DMS114 treated with DMSO at 0.1 percent for 48 hours (cell line): ENCODE data around the gene SLC11A2.
"Not testable (repeated sequence)": the region's sequence is repeated elsewhere in the genome, so short reads cannot be mapped to it uniquely, and the experiment has no call there.

Source experiments
- DNase-seq: peaks from one replicate; lab custom pipeline; 2025; ENCODE audit not compliant: unreplicated experiment; lab: John Stamatoyannopoulos, UW

Gene SLC11A2

DNA sequence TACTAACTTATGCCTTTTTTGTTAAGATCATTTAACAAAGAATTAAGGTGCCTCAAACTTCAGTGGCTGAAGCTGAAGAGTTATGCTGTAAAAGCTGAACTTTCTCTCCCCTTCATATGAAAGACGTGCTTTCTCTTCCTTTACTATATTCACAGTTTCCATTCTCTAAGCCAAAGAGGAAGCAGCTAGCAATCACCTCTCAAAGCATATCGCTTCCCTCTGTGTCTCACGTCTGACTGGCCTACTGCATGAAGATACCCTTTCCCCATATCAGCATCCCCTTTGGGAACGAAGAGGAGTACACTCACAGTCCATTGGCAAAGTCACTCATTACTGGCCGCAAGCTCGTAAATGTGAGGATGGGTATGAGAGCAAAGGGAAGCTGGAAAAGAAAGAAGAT is 34.9 kb downstream of the SLC11A2 start:
- DNase-seq, result no peak

DNA sequence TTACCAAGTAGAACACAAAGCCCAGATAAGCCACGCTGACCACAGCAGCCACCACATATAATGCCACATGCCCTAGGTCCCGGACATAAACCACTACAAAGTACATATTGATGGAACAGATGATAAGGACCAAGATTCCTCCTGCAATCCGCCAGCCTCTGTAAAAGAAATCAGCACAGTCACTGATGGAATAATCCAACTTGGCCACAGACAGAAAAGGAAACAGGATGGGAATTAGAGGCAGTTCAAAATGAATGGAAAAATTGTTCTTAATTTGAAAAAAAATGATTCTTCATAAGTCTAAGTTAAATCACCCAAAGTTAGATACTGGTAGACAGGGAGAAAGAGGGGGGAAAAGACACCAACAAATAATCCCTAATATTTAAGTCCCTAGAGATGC is 35.4 kb downstream of the SLC11A2 start:
- DNase-seq, result no peak

DNA sequence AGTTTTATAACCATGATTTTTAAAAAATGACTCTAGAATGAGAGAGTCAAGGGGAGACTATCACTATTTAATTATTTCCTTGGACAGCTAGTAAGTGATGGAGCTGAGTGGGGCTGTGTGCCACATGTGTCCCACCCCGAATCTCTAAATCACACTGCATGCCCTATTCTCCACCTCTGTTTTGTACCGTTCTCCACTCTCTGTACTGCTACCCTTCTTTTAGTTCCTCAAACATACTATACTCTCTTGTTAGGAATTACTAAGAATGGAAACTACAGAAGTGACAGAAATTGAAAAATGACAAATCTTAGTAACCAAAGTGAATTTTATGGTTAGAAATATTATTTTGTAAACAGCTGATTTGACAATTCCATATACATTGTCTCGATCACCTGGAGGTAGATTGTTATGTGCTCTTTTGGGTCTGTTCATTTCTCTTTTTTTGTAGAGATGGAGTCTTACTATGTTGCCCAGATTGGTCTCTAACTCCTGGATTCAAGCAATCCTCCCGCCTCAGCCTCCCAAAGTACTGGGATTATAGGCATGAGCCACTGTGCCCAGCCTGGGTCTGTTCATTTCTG is 35.9 kb downstream of the SLC11A2 start:
- DNase-seq, result no peak

DNA sequence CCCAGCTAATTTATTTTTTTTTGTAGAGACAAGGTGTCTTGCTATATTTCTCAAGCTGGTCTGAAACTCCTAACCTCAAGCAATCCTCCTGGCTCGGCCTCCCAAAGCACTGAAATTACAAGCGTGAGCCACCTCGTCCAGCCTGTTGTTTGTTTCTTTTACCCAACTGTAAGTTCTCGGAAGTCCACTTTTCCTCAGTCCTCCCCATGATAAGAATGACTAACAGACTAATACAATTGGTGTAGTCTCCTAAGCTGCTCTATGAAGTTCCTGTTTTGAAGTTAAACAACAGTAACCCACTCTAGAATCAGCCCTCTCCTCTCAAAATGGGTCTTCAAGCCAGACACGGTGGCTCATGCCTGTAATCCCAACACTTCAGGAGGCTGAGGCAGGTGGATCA is 37.3 kb downstream of the SLC11A2 start:
- no peak for DNase-seq

DNA sequence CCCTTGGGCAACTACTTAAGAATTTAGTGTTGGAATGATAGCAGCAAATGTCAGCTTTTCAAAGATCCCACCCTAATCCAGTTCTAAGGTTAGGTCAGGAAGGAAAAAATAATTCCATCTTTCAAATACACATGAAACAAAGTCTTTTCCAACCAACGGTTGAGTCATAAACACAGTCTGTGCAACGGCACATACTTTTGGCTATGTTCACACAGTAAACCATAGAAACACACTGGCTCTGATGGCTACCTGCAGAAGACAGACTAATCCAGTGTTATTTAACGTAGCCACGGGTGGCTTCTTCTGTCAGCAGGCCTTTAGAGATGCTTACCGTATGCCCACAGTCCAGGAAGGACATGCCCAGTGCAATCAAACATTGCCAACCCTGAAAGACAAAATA is 38.1 kb downstream of the SLC11A2 start:
- DNase-seq, result no peak

DNA sequence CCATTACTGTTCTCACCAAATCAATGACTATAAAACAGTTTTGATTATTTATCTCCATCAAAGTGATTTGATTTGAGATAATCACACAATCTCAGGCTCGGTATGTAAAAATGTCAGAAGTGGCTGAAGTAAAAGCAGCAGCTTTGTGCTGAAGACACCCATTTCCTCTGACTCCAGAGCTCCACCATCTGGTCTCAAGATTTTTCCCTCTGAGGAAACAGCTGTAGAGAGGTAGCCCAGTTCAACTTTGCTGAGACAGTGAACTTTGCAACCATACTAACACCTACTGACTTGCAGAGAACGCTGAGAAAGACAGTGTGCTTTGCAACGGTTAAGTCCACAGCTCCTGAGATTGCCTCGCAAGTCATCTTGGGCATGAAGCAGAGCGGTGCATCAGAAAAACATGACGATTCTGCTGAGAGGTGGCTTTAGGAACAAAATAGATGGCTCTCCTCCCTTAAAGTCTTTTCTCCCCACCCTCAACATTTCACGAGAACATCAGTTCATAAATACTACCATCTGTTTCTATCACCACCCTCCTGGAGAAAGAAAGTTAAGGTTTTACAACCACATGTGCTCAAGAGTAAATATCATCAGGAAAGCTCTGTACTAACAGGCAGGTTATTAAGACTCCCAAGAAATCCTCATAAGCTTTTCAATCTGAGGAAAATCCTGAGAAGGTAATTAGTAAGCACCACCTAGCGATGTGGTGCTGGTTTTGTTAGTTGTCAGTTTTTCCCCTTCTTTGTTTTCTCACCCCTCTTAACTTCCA is 39.0 kb downstream of the SLC11A2 start:
- DNase-seq, result peak; percentile 19

DNA sequence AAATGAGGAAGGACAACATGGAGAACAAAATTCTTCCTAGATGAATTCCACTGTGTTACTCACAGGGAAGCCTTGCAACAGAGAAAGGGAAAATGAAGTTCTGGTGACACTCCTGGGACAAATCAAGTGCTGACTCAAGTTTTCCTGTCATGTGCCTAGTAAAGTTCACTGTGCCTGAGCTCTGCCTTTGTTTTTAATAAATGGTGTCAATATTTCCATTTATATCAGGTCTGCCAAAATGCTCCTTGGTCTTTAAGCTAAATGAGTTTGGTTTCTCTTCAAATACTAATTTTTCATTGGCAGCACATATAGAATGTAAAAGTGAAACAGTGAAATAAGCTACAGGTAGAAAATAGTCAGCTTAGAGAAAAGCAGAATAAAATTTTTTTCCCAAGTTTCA is 40.9 kb downstream of the SLC11A2 start:
- no peak for DNase-seq

DNA sequence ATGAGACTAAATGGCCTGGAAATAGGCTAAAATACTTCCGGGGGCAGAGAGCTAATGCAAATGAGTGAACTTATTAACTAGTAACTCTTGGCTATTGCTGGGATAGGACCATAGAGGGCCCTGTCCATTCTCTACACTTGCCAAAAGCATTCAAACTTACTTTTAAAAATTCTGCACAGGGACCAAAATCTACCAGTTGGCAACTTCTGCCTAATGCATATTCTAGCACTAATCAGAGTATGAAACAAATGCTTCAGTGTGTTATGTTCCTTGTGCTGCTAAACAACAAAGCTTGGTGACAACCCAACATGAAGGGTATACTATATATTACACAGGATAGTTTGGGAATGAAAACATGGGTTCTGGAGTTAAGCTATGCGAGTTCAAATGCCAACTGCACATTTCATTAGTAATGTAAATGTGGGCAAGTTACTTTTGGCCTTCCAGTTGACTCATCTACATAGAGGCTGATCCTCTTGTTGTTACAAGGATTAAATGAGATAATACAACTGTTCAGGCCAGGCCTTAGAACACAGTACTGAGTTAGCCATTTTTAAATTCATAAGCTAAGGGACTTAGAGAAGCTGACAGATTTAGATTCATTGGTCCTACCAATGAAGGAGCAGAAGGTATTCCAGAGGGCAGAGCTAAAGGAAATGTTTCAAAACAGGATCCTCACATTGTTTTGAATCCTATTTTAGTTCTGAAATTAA is 41.4 kb downstream of the SLC11A2 start:
- DNase-seq, result no peak

DNA sequence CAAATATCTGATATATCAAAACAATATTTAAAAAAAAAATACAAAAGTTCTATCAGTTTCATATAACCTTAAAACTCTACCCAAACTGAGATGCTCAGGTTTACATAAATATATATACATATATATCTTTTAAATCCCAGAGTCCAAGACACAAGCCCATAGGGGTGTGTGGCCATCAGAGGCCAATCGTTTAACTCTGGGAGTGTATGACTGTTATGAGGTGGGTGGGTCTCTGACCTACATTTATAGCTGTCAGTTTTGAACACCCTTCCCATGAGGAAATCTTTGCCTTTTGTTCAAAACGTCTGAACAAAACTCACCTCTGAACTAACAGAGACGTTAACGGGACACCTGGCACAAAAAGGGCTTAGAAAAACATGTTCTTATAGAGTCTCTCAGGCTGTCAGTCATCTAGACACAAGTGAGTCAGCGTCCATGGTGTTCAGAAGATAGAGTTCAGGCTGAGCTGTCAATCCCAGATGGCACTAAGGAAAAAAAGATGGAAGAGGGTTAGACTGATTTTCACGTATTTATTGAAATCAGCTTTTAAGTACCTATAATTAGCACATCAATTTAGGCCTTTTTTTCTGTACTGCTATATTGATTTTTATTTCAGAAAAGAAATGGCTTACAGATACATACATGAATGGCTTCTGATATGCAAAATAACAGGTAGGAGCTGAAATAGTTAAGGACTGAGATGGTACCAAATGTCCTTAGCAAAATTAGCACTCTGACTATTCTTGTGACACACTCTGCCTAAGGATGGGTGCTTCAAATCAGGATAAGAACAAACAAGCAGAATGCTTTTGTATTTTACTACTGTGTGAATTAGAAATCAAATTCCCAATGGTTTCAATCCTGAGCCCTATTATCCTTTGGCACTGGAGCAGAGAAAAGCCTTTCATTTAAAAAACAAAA is 44.6 kb downstream of the SLC11A2 start:
- DNase-seq, result no peak

DNA sequence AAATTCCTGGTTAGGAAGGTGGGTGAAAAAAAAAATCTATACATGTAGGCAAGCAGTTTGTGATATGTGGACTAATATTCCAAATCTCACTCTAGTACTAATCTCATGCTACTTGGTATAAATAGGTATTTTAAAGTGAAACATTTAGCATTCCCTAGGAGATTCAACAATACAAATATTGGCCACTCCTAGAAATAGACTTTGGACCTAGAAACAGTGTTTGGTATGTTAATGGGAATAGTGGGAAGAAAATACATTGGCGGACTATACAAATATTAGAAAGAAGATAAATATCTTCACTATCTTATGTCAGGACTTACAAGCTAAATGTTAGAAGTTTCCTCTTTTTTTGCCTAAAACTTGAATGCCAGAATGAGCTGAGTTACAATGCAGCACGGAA is 45.6 kb downstream of the SLC11A2 start:
- no peak for DNase-seq

DNA sequence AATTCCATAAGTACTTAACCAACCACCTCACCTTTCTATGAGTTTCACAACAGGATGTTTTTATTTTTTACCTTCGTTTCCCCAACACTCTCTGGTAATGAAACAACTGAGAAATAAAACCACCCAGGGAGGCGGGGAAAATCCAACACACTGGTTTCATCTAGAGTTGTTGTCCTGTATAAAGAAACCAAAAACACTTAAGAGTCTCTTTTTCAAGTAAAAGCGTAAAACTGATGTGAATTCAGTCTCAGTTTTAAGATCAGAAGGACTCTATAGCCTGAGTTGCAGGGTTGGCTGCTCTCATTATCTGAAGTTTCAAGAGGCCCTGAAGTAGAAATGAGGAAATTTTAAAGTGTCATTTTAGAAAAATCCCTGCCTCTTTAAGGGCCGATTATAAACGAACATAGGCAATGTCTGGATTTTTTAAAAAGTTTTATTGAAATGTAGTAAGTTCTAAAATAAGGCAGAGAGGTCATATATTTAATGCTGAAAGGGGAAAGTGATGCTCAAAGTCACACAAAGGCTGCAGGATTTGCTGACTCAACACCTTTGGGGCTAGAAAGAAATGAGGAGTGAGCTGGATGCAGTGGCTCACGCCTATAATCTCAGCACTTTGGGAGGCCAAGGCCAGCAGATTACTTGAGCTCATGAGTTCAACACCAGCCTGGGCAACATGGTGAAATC is 46.7 kb downstream of the SLC11A2 start:
- DNase-seq, result no peak

DNA sequence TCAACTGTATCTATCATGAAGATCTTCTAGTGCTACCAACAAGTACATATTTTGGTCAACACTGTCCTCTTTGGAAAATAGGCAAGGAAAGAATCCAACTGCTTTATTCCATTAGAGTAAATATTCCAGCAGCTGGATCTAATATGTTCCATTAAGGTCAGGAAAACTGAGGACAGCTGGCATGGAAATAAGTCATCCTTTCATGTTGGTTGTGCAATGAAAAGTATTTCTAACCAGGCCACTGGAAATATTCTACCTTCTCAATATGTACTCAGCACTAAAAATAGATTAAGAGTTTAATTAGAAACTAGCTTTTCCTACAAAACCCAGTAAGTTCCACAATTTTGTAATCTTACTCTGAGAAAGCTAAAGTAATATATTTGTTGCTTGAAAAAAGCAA is 54.2 kb downstream of the SLC11A2 start:
- no peak for DNase-seq

DNA sequence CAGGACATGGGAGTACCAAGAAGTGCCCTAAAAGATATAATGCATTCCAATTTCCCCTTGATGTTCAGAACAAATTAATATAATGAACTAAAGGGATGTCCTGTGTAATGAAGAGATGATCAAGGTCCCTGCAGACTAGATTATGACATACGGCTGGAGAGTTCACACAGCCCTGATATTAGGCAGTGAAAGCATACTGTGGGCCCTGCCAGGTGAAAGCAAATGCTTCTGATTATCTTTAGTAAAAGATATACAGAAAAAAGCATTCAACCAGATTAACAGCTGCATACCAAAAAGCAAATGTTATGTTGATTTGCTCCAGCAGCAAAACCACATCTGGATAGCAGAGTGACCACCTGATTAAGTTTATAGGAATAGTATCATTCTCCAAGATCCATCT is 61.8 kb downstream of the SLC11A2 start:
- DNase-seq, result no peak

DNA sequence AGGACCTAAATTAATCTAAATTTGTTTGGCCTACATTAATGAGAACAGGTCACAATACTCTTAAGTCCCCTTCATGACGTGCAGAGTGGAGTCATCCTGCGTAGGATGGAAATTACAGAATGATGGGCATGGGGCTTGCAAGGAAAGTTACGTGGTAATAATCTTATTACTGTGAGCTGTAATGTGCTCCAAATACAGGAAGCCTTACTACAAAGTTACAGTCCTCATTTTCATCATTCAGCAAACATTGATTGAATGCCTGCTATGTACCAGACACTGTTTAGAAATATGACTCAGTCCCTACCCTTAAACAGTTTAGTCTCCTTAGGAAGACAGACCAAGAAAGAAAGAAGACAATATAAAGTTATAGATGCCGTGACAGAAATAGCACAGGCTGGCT is 64.5 kb downstream of the SLC11A2 start:
- DNase-seq, result no peak

DNA sequence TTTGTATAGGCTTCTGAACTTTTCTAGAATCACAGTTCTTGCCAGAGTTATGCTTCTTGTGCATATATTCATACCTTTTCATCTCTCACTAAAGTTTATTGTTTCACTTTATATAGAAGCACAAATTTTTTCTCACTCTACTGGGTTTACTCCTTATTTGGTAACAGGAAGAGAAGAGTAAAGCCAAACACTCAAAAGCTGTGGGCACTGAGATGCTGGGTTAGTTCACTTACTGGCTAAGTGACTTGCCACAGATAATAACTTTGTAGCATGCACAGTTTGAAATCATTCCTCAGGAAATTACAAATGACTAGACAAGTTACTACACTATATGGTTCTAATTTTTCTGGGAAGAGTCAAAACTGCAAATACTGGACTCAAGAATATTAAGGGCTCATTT is 66.1 kb downstream of the SLC11A2 start:
- DNase-seq, result no peak

DNA sequence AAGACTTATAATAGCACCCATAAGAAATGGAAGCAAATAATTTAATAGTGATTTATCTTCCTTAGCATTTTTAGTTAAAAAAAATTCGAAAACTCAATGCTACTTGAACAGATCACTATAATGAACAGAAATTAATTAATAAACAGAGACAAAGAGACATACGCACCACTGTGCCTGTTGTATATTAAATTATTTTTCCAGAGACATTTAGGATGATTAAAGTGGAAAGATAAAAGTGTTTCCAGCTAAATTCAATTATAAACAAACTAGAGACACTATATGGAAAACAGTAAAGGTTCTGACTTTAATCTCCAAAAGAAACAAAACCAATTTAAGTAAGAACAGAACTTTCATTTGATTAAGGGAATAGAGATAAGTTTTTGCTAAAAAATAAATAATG is 70.5 kb downstream of the SLC11A2 start:
- DNase-seq, result no peak

DNA sequence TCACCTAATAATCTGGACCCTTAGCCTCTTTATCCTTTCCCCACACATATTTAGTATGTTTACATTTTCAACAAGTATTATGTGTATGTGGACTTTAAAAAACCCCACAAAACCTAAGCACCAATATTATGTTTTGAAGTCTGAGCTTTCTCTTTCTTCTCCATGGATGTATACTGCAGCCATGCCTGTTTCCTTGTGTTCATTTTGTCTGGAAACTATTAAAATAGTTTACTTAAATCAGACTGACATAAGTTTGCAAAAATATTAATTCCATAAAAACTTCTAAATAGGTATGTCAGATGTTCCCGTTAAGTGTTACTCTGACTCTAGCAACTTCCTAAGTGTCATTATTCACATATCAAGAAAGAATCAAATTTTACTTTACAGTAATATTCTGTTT is 70.9 kb downstream of the SLC11A2 start:
- no peak for DNase-seq

DNA sequence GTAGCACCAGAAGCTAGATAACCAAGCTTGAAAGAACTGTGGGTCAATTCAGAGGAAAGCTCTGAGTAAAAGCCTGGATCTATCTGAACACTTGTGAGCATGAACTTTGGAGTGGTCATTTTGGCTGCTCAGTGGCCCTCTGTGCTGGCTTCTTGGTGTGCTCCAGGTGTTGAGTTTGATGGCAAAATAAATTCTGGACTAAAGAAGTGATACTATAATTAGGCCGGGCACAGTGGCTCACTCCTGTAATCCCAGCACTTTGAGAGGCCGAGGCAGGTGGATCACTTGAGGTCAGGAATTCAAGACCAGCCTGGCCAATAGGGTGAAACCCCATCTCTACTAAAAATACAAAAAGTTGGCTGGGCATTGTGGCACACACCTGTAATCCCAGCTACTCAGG is 71.4 kb downstream of the SLC11A2 start:
- DNase-seq, result not testable (repeated sequence)

DNA sequence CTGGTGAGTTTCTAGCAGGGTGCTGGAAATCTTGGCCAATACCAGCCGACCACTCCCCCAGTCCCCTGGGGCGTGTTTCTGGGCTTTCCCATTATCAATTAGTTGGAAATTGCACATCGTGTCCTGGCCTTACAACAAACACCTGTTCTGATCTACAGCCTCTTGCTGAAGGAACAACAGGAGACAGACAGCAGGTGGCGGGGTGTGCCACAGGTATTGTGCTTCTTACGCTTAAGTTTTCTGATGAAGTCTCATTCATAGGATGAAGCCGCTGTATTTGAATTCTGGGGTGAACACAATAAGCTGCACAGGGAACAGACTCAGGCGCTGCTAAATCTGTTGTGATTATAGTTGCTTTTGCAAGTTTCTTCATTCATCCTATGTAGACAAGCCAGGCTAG is 73.1 kb downstream of the SLC11A2 start:
- DNase-seq, result no peak

DNA sequence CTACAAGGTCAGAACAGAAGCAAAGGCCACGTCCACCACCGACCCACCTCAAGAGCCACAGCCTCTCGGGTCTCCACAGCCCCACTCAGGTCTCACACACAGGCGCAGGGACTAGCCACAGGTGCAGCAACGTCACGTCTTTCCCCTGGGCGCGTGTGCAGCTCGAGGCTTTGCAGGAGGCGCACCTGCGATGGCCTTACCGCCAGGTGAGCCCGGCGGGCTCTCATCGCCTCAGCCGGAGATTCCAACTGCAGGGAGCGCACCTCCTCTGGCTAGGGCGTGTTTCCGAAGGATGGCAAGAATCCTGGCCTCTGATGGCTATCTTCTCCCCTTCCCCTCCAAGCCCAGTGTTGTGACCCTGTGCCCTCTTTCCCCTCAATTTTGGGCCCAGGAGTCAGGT is 73.7 kb downstream of the SLC11A2 start, which contains the start of gene HIGD1C:
HIGD1C (plus strand) TSS at position 35 of the 400 bp plus-strand sequence. CDS start 1,455 bp downstream, outside the sequence.
- DNase-seq, result no peak

DNA sequence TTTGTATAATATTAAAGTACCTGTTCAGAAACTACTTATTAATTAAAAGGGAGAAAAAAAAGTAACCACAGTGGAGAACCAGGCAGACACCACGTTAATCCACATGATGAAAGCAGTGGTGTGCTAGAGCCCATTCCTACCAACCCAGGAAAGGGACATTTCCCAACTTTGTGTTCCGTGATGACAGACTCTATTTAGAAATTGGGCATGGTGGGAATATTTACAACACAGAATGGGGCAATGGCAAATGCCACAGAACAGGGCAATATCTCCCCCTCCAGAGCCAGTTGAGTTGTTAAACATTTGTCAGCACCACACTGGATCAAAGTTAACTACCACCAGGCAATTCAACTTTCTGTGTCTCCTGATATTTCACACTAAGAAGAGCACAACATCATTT is 75.1 kb downstream of the SLC11A2 start:
- DNase-seq, result no peak
